RWPE2 (cell line): ENCODE results near the gene SNTB2.

ENCODE experiments used
- ATAC-seq: fragments of 200-7000 bp; cut with Tn5 transposase; 3 replicates; pipeline ENCODE4 v1.9.1; 2021; ENCODE audit warnings: low read depth
- DNase-seq: peaks from one replicate; pipeline ENCODE4 v3.0.0-alpha.2; 2020; ENCODE audit warnings: low spot score
- H3K27ac ChIP-seq: fragments of 450-650 bp; 2 replicates; pipeline ENCODE4 v1.5.1; 2017; ENCODE audit warnings: mild to moderate bottlenecking; ENCODE audit not compliant: poor library complexity, severe bottlenecking
- H3K27me3 ChIP-seq: fragments of 250-450 bp; sonication (Bioruptor Pico); 2 replicates; pipeline ENCODE4 v1.5.1; 2021; ENCODE audit warnings: mild to moderate bottlenecking, moderate library complexity; ENCODE audit not compliant: insufficient read depth, poor library complexity, severe bottlenecking
- H3K36me3 ChIP-seq: fragments of 250-450 bp; sonication (Bioruptor Pico); 2 replicates; pipeline ENCODE4 v1.5.1; 2020; ENCODE audit warnings: low read depth, mild to moderate bottlenecking, moderate library complexity
- H3K4me1 ChIP-seq: fragments of 250-450 bp; sonication (Bioruptor Pico); 2 replicates; pipeline ENCODE4 v1.5.1; 2021; ENCODE audit warnings: mild to moderate bottlenecking, moderate library complexity; ENCODE audit not compliant: insufficient read depth, poor library complexity, severe bottlenecking
- H3K4me3 ChIP-seq: fragments of 250-450 bp; sonication (Bioruptor Pico); 2 replicates; pipeline ENCODE4 v1.5.1; 2021; ENCODE audit warnings: mild to moderate bottlenecking, moderate library complexity; ENCODE audit not compliant: severe bottlenecking
- H3K9me3 ChIP-seq: fragments of 250-450 bp; sonication (Bioruptor Pico); 2 replicates; pipeline ENCODE4 v1.5.1; 2021; ENCODE audit warnings: mild to moderate bottlenecking, moderate library complexity; ENCODE audit not compliant: severe bottlenecking
- TF ChIP-seq, protein P1 (sequence below): fragments of 450-650 bp; IDR thresholded peaks from one replicate; pipeline ENCODE4 v1.5.1; 2017; ENCODE audit warnings: mild to moderate bottlenecking, moderate library complexity; ENCODE audit not compliant: poor library complexity, severe bottlenecking

The SNTB2 gene

DNA sequence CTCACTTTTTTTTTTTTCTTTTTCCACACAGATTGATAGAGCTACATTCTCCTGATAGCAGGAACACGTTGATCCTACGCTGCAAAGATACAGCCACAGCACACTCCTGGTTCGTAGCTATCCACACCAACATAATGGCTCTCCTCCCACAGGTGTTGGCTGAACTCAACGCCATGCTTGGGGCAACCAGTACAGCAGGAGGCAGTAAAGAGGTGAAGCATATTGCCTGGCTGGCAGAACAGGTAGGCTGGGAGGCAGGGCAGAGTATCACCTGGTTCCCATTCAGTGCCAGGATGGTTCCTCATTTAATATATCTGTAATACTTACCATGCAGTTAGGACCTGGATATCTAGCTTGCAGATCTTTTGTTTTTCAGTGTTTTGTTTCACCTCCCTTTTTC is 73.1 kb downstream of the SNTB2 start:
- DNase-seq: no peak
- no peaks in the 10 kb centered on the region for H3K27me3 ChIP-seq
- TF ChIP-seq, protein P1, sequence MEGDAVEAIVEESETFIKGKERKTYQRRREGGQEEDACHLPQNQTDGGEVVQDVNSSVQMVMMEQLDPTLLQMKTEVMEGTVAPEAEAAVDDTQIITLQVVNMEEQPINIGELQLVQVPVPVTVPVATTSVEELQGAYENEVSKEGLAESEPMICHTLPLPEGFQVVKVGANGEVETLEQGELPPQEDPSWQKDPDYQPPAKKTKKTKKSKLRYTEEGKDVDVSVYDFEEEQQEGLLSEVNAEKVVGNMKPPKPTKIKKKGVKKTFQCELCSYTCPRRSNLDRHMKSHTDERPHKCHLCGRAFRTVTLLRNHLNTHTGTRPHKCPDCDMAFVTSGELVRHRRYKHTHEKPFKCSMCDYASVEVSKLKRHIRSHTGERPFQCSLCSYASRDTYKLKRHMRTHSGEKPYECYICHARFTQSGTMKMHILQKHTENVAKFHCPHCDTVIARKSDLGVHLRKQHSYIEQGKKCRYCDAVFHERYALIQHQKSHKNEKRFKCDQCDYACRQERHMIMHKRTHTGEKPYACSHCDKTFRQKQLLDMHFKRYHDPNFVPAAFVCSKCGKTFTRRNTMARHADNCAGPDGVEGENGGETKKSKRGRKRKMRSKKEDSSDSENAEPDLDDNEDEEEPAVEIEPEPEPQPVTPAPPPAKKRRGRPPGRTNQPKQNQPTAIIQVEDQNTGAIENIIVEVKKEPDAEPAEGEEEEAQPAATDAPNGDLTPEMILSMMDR: no peak
- H3K36me3 ChIP-seq: peaks cover 13% of the 10 kb centered on the region
- H3K4me3 ChIP-seq: no peak overlapping the region
- no peaks in the 10 kb centered on the region for H3K9me3 ChIP-seq
- no peak for ATAC-seq
- H3K4me1 ChIP-seq: peaks cover 5% of the 10 kb centered on the region
- H3K27ac ChIP-seq: no peak overlapping the region

DNA sequence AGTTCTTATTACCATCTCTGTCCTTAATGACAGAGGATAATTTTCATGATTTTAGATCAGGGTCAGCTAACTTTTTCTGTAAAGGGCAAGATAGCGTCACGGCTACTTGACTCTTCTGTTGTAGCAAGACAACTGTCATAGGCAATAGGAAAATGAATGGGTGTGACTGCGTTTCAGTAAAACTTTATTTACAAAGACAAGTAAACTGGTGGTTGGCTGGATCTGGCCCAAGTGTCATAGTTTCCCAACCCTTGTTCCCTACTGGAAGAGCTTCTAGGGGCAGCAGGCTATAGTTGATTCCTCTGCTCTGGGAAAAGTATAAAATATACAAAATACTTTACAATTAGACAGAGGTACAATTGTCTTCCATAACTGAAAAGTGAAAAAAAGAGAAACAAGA is 73.5 kb downstream of the SNTB2 start:
- Histone ChIP-seq H3K36me3 (peaks cover 13% of the 10 kb centered on the region; the same call in 1 of the 2 replicates), H3K9me3 (no peaks in the 10 kb centered on the region), H3K4me1 (peaks cover 5% of the 10 kb centered on the region), H3K27me3 (no peaks in the 10 kb centered on the region), H3K27ac (no peak overlapping the region), H3K4me3 (no peak overlapping the region)
- TF ChIP-seq, protein P1: no peak
- DNase-seq: no peak
- ATAC-seq: no peak

DNA sequence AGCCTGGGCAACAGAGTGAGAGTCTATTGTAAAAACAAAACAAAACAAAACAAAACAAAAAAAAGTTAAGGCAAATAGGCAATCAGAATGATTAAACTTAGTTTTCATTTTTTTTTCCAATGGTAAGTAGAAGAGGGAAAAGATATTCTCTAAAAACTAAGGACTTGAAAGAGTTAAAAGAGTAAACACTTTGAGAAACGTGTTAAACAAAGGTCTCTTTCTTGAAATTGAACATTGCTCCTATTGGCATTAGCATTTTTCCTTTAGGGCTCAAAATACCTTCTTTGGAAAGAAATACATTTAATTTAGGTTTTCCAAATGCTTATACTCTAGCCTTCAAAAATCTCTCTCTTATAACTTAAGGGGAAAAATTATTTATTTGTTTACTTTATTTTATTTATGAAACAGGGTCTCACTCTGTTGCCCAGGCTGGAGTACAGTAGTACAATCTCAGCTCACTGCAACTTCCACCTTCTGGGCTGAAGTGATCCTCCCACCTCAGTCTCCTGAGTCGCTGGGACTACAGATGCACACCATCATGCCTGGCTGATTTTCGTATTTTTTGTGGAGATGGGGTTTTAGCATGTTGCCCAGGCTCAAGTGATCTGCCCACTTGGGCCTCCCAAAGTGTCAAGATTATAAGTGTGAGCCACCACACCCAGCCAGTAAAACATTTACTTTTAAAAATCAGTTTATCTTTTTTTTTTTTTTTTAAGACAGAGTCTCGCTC is 79.5 kb downstream of the SNTB2 start:
- TF ChIP-seq, protein P1: no peak
- no peaks in the 10 kb centered on the region for H3K4me1 ChIP-seq
- DNase-seq (no peak), ATAC-seq (no peak)
- H3K27me3 ChIP-seq: no peaks in the 10 kb centered on the region
- peaks cover 29% of the 10 kb centered on the region for H3K36me3 ChIP-seq
- H3K4me3 ChIP-seq: no peak overlapping the region
- no peak overlapping the region for H3K27ac ChIP-seq
- no peaks in the 10 kb centered on the region for H3K9me3 ChIP-seq

DNA sequence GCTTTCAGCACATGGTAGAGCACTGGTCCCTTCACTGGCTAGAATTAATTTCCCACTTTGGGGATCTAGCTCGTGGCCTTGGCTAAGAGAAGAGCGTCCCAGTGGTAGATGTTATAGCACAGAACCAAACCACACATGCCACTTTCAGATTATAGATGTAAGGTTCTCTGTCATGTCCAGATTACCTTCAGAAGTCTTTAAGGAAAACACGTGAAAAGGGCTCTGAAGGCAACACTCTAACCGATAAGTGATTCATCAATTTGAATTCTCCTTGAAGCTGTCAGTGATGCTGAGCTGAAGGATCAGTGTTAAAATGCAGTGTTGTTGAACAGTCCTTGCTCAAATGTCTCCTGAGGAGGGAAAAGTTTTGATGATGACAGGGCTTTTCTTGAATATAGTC is 80.7 kb downstream of the SNTB2 start:
- no peaks in the 10 kb centered on the region for H3K4me1 ChIP-seq
- TF ChIP-seq, protein P1: no peak
- peaks cover 33% of the 10 kb centered on the region for H3K36me3 ChIP-seq
- no peak overlapping the region for H3K27ac ChIP-seq
- H3K9me3 ChIP-seq: no peaks in the 10 kb centered on the region
- DNase-seq: no peak
- no peak overlapping the region for H3K4me3 ChIP-seq
- no peak for ATAC-seq
- H3K27me3 ChIP-seq: no peaks in the 10 kb centered on the region

DNA sequence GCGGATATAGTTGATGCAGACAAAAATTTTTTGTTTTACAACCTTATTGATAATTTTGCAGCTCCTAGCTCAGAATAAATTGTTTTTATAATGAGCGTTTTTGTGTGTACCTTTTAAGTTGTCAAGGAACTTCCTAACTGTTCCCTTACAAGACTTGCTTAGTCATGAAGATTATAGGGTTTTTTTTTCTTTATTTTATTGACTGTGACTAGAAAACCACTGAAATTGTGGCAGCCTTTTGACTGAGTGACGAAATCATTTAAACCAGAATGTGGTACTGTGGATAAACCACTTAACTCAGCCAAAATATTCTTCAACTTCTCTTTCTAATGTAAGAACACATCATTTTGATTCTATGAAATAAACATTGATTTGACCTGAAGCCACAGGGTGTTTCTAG is 83.4 kb downstream of the SNTB2 start:
- Histone ChIP-seq H3K9me3 (no peaks in the 10 kb centered on the region), H3K27me3 (no peaks in the 10 kb centered on the region), H3K4me1 (no peaks in the 10 kb centered on the region), H3K36me3 (peaks cover 33% of the 10 kb centered on the region), H3K27ac (no peak overlapping the region), H3K4me3 (no peak overlapping the region)
- TF ChIP-seq, protein P1: no peak
- DNase-seq (no peak), ATAC-seq (no peak)
